GM21515 (cell line): ENCODE measurements around the gene PDGFRB.
A peak's percentile ranks its signal among the peaks of the same experiment; 100 is the strongest.

Source experiments
- ATAC-seq: cut with Tn5 transposase; IDR thresholded peaks from one replicate; pipeline ENCODE4 v1.9.1; 2021; ENCODE audit not compliant: unreplicated experiment

The PDGFRB gene

GRCh38 chr5:150155258-150156026, at the start of gene PDGFRB:
Gene PDGFRB, minus strand, starts transcription at chr5:150155845. Its CDS starts 18,798 bp downstream, at chr5:150137047.
- ATAC-seq, result peak; percentile 51

- no peak for ATAC-seq
These were observed 48.9 kb upstream of the PDGFRB start for GRCh38 chr5:150204590-150204960.

- ATAC-seq, result no peak
These were observed 48.4 kb upstream of the PDGFRB start for GRCh38 chr5:150203832-150204589.

GRCh38 chr5:150202501-150202900, 46.9 kb upstream of the PDGFRB start:
- ATAC-seq, result no peak

GRCh38 chr5:150197476-150197875, 41.8 kb upstream of the PDGFRB start:
- ATAC-seq, result no peak

- ATAC-seq, result no peak
These were observed 41.3 kb upstream of the PDGFRB start for GRCh38 chr5:150196986-150197385.

- no peak for ATAC-seq
These were observed 40.9 kb upstream of the PDGFRB start for GRCh38 chr5:150196514-150196913.

- ATAC-seq, result no peak
These were observed 40.3 kb upstream of the PDGFRB start for GRCh38 chr5:150195736-150196485.

- ATAC-seq, result no peak
These were observed 36.8 kb upstream of the PDGFRB start for GRCh38 chr5:150192462-150192861.

- ATAC-seq, result no peak
These were observed 35.3 kb upstream of the PDGFRB start for GRCh38 chr5:150190987-150191386.

GRCh38 chr5:150190503-150190979, 34.9 kb upstream of the PDGFRB start:
- no peak for ATAC-seq

GRCh38 chr5:150189728-150190502, 34.3 kb upstream of the PDGFRB start, which contains the start of gene SLC6A7:
Gene SLC6A7, plus strand, starts transcription at chr5:150190062. Its CDS starts 266 bp downstream, at chr5:150190328.
- ATAC-seq, result no peak

- no peak for ATAC-seq
These were observed 33.7 kb upstream of the PDGFRB start for GRCh38 chr5:150189326-150189725.

GRCh38 chr5:150188146-150188842, 32.6 kb upstream of the PDGFRB start:
- ATAC-seq, result no peak

GRCh38 chr5:150186897-150187296, 31.3 kb upstream of the PDGFRB start:
- no peak for ATAC-seq

GRCh38 chr5:150186137-150186536, 30.5 kb upstream of the PDGFRB start:
- no peak for ATAC-seq

GRCh38 chr5:150184990-150185912, 29.6 kb upstream of the PDGFRB start:
- ATAC-seq, result no peak

GRCh38 chr5:150184006-150184405, 28.4 kb upstream of the PDGFRB start:
- ATAC-seq, result no peak

GRCh38 chr5:150183436-150183835, 27.8 kb upstream of the PDGFRB start:
- ATAC-seq, result no peak
